Dendritic cell treated with granulocyte-macrophage colony-stimulating factor and Interleukin-4, amounts not matched to agents 40 ng/mL and 50 ng/mL, for 4 days (primary cell): ENCODE results near the gene CHST11.

Source experiments
- H3K27ac Mint-ChIP-seq: one replicate; pipeline ENCODE4 v1.8.0; 2022; ENCODE audit warnings: mild to moderate bottlenecking, mixed read lengths
- H3K27me3 Mint-ChIP-seq: one replicate; pipeline ENCODE4 v1.8.0; 2022; ENCODE audit warnings: mild to moderate bottlenecking, mixed read lengths
- H3K36me3 Mint-ChIP-seq: one replicate; pipeline ENCODE4 v1.8.0; 2022; ENCODE audit warnings: low read depth, mixed read lengths
- H3K4me1 Mint-ChIP-seq: one replicate; pipeline ENCODE4 v1.8.0; 2022; ENCODE audit warnings: low read depth, mixed read lengths
- H3K4me3 Mint-ChIP-seq: one replicate; pipeline ENCODE4 v1.8.0; 2022; ENCODE audit warnings: mild to moderate bottlenecking, moderate library complexity, mixed read lengths
- H3K9me3 Mint-ChIP-seq: one replicate; pipeline ENCODE4 v1.8.0; 2022; ENCODE audit warnings: mixed read lengths
- intact Hi-C: fragments of 100-400 bp; cut with micrococcal nuclease; formaldehyde crosslinking; loops from one replicate; pipeline ENCODE4 v1.15.0; 2022

Gene CHST11

DNA sequence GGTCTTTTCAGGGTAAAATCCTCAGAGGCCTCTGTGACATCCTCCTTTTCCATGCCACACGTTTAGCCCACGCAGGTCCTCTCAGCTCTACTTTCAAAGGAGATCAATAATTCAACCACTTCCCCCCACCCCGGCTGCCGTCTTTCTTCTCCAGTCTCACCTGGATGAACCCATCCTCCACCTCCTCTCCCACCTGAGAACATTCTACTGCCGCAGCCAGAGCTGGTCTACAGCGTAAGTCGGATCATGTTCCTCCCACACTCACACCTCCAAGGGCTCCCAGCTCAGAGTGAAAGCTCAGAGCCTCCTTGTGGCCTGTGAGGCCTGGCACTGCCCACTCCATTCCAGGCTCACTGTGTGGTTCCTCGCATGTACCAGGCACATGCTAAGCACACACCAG lies 246.6 kb downstream of the CHST11 start:
- Mint-ChIP-seq H3K4me1 (peaks cover 36% of the 10 kb centered on the region), H3K27ac (no peak overlapping the region), H3K4me3 (no peak overlapping the region), H3K9me3 (no peaks in the 10 kb centered on the region), H3K36me3 (peaks cover 59% of the 10 kb centered on the region), H3K27me3 (no peaks in the 10 kb centered on the region)
- intact Hi-C loops: no loop called here

DNA sequence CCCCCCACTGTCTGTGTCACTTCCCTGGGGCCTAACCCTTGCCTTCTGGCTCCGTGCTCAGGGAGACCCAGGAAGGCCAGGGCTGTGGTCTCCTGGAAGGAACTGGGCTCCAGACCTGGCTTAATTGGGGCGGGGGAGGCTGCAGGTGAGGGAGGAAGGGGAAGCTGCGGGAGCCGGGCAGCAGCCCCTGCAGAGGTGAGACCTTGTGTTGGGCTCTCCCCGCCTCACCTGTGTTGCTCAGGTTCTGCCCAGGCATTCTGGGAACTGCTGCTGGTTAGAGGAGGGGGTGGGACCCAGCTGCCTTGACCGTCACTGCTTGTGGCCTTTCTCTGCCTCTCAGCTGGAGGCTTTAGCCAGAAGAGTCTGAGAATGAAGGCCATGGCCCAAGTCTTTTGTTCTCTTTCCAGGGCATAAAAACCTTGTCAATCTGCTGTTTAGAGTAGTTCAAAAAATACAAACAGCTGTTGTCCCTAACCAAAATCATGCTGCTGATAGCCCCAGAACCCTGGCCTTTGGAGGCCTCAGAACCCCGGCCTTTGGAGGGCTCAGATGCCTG lies 247.6 kb downstream of the CHST11 start:
- Mint-ChIP-seq H3K36me3 (peaks cover 68% of the 10 kb centered on the region), H3K9me3 (no peaks in the 10 kb centered on the region), H3K27me3 (no peaks in the 10 kb centered on the region), H3K4me3 (no peak overlapping the region), H3K27ac (no peak overlapping the region), H3K4me1 (peaks cover 44% of the 10 kb centered on the region)
- intact Hi-C loops: no loop called here

DNA sequence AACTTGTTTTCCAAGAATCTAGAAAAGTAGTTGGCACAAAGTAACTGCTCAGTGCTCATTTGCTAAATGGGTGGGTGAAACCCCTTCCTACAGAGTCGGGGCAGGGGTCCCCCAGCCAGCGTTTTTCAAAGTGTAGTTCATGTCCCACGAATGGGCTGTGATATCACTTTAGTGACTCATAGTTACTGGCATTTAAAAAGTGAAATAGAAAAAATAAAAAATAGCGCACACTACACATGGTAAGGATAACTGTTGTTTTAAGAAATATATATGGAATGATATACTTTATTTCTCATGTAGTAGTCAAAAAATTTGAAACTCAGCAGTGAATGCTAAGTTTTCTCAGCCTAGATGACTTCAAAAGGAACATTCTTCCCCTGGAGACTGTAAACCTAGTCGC lies 250.4 kb downstream of the CHST11 start:
- intact Hi-C loops: no loop called here
- Mint-ChIP-seq H3K27me3 (no peaks in the 10 kb centered on the region), H3K36me3 (peaks cover 92% of the 10 kb centered on the region), H3K4me3 (no peak overlapping the region), H3K4me1 (peaks cover 50% of the 10 kb centered on the region), H3K27ac (no peak overlapping the region), H3K9me3 (no peaks in the 10 kb centered on the region)

DNA sequence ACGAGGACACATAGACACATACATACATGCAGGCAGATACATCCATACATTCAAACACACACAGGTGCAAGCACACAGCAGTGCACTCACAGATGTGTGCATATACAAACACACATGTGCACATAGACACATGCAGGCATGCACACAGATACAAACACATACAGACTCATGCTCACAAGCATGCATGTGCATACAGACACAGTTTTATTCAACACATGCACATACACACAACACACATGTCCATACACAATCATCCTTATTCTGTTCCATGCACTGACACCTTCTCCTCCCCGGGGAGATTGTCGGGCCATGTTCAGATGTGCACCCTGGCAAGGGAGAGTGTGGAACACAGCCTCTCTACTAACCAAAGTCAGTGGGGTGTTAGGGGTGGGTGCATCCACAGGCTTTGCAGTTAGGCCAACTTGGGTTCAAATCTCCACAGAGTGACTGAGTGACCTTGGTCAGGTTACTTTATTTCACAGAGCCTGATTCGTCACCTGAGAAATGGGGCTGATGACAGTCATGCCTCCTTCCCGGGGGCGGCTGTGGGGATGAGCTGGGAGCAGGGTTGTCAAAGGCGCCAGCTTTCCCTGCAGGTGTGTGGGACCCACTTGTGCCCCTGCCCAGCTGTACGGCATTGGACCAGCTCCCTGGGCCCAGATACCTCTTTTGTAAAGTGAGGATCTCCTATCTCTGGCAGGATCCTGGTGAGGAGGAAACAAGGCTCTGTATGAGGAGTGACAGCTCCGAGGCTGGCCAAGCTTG lies 251.2 kb downstream of the CHST11 start:
- no peak overlapping the region for H3K27ac Mint-ChIP-seq

DNA sequence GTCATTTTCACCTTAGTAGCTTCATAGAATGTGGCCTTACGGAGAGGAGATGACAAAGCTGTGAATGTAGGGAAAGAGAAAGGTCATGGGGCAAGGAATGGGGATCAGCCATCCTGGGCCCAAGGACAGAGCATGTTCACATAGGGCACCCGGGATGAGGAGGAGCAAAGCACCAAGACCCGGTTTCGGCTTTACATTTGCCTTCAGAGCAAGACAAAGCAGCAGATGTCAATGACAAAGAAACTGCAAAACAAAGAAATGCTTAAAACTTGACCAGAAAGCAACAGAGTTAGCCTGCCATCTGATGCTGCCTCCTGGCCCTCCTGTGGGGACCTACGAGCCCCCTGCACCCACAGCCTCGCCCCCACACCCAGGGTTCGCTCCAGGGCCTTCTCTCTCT lies 252.1 kb downstream of the CHST11 start:
- Mint-ChIP-seq H3K9me3 (no peaks in the 10 kb centered on the region), H3K27me3 (no peaks in the 10 kb centered on the region), H3K36me3 (peaks cover 92% of the 10 kb centered on the region), H3K27ac (no peak overlapping the region), H3K4me3 (no peak overlapping the region), H3K4me1 (peaks cover 40% of the 10 kb centered on the region)
- intact Hi-C loops: no loop called here

More for the DNA sequence above, 251.2 kb downstream of the CHST11 start:
- Mint-ChIP-seq H3K27me3 (no peaks in the 10 kb centered on the region), H3K36me3 (peaks cover 92% of the 10 kb centered on the region), H3K4me1 (peaks cover 43% of the 10 kb centered on the region), H3K4me3 (no peak overlapping the region), H3K9me3 (no peaks in the 10 kb centered on the region)
- intact Hi-C loops: no loop called here

DNA sequence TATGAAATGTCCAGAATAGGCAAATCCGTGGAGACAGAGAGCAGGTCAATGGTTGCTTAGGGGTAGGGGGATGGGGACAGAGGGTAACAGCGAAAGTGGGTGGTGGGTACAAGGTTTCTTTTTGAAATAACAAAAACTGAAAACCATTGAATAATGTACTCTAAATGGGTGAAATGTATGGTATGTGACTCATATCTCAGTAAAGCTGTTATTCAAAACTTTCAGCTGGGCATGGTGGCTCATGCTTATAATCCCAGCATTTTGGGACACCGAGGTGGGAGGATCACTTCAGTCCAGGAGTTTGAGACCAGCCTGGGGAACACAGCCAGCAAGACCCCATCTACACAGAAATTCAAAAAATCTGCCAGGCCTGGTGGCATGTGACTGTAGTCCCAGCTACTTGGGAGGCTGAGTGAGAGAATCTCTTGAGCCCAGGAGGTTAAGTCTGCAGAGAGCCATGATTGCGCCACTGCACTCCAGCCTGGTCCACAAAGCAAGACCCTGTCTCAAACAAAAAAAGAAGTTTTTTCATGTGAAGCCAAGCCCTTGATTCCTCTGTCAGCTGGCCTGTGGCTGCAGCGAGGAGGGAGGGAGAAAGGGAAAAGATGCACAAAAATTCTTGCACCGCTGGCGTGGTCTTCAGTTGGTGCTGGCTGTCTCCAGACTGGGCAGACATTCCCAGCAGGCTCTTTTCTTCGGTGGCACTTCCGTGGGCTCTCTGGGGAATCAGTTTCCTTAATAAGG lies 253.1 kb downstream of the CHST11 start:
- Mint-ChIP-seq H3K36me3 (peaks cover 92% of the 10 kb centered on the region), H3K9me3 (no peaks in the 10 kb centered on the region), H3K27me3 (no peaks in the 10 kb centered on the region), H3K4me3 (no peak overlapping the region), H3K27ac (no peak overlapping the region), H3K4me1 (peaks cover 46% of the 10 kb centered on the region)
- intact Hi-C loops: no loop called here

DNA sequence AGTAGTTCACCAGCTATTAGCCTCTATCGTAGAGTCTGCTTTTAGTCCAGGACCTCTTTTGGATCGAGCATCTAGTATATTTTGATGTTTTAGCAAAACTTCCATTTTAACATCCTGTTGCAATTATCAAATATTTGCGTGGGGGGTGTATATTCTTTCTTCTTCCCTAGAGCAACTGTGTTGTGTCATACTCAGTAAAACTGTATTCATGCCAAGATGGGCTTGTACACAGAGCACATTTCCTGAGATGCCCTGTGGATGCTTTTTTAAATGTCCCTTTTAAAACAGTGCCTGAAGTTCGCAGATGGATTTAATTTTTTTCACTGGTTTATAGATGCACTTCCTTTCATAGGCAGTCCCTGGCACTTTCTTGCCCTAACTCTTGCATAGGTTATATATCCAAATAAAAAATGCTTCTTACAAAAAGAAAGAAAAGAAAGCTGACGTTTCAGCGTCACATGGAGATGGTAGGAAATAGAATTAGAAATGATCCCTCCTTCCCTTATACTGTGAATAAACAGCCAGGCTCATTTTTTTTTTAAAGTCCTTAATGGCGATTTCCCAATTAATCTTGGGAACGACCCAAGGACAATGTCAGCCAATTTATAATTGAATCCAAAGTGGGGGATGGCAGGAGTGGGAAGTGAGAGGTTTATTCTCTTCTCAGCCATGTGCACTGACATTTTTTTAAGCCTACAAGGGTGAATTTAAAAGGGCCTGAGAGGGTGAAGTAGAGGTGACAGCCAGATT lies 254.4 kb downstream of the CHST11 start:
- Mint-ChIP-seq H3K9me3 (no peaks in the 10 kb centered on the region), H3K4me3 (no peak overlapping the region), H3K27ac (no peak overlapping the region), H3K36me3 (peaks cover 88% of the 10 kb centered on the region), H3K4me1 (peaks cover 46% of the 10 kb centered on the region), H3K27me3 (no peaks in the 10 kb centered on the region)
- intact Hi-C loops: no loop called here

DNA sequence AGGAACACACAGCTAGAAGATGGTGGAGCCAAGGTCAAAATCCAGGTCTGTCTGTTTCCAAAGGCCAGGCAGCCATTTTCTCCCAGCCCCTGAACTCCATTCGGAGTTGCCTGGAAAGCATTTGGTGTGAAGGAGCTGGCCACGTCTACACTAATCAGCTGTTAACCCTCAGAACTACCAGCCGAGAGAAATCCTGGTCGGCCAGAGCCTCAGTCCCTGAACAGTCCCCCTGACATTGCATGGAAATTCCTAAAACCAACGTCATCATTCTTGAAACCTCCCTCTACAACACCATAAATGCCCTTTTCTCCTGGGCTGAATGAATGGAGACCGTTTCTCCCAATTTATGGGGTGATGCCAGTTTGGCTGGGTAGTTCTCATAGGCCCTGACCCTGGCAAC lies 255.7 kb downstream of the CHST11 start:
- Mint-ChIP-seq H3K27ac (no peak overlapping the region), H3K4me3 (no peak overlapping the region), H3K36me3 (peaks cover 79% of the 10 kb centered on the region), H3K27me3 (no peaks in the 10 kb centered on the region), H3K9me3 (no peaks in the 10 kb centered on the region), H3K4me1 (peaks cover 45% of the 10 kb centered on the region)
- intact Hi-C loops: no loop called here

DNA sequence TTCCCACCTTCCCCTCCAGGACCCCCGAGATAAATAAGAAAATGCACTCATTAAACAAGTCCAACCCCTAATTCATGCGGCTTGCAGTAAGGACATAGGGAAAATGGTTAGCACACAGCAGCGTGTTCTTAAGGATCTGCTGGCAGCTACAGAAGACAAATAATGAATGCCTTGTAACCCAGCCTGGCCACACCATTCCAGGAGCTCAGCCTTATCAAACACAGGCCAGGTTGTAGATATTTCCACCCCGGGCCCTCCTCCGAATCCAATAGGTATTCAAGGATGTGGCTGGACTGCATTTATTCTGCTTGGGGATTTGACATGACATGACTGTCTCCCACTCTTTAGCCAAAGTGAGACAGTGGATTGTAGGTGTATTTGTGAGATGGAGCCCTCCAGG lies 256.2 kb downstream of the CHST11 start:
- Mint-ChIP-seq H3K9me3 (no peaks in the 10 kb centered on the region), H3K36me3 (peaks cover 74% of the 10 kb centered on the region), H3K27me3 (no peaks in the 10 kb centered on the region), H3K4me1 (peaks cover 40% of the 10 kb centered on the region), H3K27ac (no peak overlapping the region), H3K4me3 (no peak overlapping the region)
- intact Hi-C loops: no loop called here

DNA sequence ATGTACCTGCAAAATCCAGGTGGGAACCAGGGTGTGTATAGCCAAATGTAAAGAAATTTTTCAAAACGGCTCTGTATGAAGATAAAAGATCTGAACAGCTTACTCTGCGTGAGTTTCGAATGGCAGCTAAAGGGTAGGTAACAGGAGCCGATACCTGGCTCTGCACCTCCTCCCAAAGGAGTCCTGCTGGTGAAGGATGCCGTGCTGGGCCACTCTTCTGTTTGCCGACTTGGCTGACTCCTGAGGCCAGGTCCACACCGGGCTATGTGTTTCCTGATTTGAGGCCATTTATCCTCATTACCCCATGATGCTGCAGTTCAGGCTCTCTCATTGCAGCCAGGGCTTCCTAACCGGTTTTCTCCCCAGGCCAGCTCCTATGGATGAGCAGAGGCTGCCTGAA lies 256.7 kb downstream of the CHST11 start:
- intact Hi-C loops: no loop called here
- Mint-ChIP-seq H3K9me3 (no peaks in the 10 kb centered on the region), H3K27me3 (no peaks in the 10 kb centered on the region), H3K4me3 (no peak overlapping the region), H3K36me3 (peaks cover 74% of the 10 kb centered on the region), H3K27ac (no peak overlapping the region), H3K4me1 (peaks cover 40% of the 10 kb centered on the region)

DNA sequence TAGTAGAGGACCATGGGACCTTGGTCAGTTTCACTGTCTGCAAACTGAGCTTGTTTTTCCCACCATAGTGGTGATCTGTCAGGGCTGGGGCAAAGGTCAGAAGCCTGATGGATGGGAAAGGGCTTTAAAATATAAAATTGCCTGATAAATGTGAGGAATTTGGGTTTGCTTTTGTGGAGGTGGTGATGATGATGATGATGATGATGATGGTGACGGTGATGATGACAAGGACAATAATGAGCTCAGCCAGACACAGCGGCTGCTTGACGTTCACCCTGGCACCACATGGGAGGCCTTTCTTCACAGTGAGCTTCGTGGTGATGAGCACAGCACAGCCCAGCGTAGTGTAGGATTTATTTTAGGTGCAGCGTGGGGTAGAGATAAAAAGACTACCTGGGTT lies 257.6 kb downstream of the CHST11 start:
- Mint-ChIP-seq H3K27me3 (no peaks in the 10 kb centered on the region), H3K4me1 (peaks cover 38% of the 10 kb centered on the region), H3K36me3 (peaks cover 65% of the 10 kb centered on the region), H3K9me3 (no peaks in the 10 kb centered on the region), H3K4me3 (no peak overlapping the region), H3K27ac (no peak overlapping the region)
- intact Hi-C loops: no loop called here

DNA sequence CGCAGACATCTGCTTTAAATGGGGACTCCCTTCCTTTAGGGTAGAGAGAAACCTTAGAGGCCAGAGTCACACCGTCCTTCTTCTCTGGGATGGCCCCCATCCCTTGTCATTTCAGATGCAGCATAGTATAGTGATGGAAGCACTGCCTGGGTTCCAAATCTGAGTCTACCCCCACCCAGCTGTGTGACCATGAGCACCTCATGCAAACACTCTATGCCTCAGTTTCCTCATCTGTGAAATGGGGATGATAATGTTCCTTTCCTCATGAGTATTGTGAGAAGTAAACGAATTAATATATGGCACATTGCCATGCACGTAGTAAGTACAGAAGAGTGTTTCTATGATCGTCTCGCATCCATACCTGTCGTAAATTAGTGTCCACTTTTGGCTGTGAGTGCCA lies 259.4 kb downstream of the CHST11 start:
- H3K36me3 Mint-ChIP-seq: peaks cover 51% of the 10 kb centered on the region
- H3K9me3 Mint-ChIP-seq: no peaks in the 10 kb centered on the region
- peaks cover 44% of the 10 kb centered on the region for H3K4me1 Mint-ChIP-seq
- no peaks in the 10 kb centered on the region for H3K27me3 Mint-ChIP-seq
- no peak overlapping the region for H3K27ac Mint-ChIP-seq
- H3K4me3 Mint-ChIP-seq: no peak overlapping the region
- intact Hi-C loops: no loop called here

DNA sequence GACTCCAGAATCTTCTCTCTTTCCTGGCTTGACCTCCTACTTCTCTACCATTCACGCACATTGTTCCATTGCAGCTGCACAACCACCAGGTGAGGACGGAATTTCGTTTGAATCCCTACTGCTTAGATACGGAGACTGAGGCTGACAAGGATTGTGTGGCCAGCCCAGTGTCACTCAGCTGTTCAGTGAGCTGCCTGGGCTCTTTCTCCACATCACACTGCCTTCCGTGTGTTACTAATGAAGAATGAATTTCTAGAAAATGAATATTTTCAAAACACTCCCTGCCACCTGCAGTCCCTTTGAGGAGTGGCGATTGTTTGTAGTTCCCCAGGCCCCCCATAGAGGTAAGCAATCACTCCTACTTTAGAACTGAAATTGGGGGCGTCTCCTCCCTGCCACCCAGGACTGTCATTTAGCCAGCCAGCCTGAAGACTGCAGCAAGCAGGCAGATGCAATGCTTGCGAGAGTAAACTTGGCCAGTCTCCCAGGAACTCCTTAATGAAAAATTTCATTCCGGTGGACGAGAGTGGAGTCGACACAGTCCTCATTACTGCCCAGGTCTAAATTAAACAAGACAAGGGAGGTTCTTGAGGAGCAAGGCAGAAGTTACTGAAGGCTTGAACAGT lies 261.7 kb downstream of the CHST11 start:
- Mint-ChIP-seq H3K9me3 (no peaks in the 10 kb centered on the region), H3K4me1 (peaks cover 56% of the 10 kb centered on the region), H3K27me3 (no peaks in the 10 kb centered on the region), H3K4me3 (no peak overlapping the region), H3K27ac (no peak overlapping the region), H3K36me3 (peaks cover 37% of the 10 kb centered on the region)
- intact Hi-C loops: no loop called here
